Endothelial cell of umbilical vein (primary cell): ENCODE results near the gene FADS2. TPM values are rescaled to one million over a fixed set of nuclear protein-coding genes. Genes with fewer than 3 reads are reported as not detected.
A peak's percentile ranks its signal among the peaks of the same experiment; 100 is the strongest.

Experiments used
- BruUV-seq: library from RNA; stranded (reverse); fragments of 400-500 nt; replicated peaks from 2 replicates; lab custom pipeline; 2021; lab: Mats Ljungman, UMichigan
- CTCF ChIA-PET: fragments of 300-600, 350-600 bp; sonication (Branson Sonifier 250); formaldehyde crosslinking; loops from one replicate; lab custom pipeline; 2021; ENCODE audit warnings: antibody characterized with exemption, inconsistent platforms; lab: Charles Lee
- POLR2A ChIA-PET: fragments of 300-600, 350-600 bp; sonication (Branson Sonifier 250); formaldehyde crosslinking; loops from one replicate; lab custom pipeline; 2021; ENCODE audit warnings: antibody characterized with exemption, inconsistent platforms; lab: Charles Lee
- DNase-seq: peaks from one replicate; pipeline ENCODE4 v3.0.0-alpha.2; 2011; ENCODE audit warnings: low read depth, low spot score
- FAIRE-seq: peaks from 2 replicates; lab custom pipeline; 2011; peaks lifted over from hg19 to GRCh38; lab: Jason Lieb, UNC
- H2AFZ ChIP-seq: 2 replicates; pipeline ENCODE4 v1.6.0; 2012; ENCODE audit warnings: low read depth, low read length, control low read depth, inconsistent platforms
- H3K27ac ChIP-seq: 2 replicates; pipeline ENCODE4 v1.5.1; 2011; ENCODE audit warnings: low read depth, mild to moderate bottlenecking, control low read depth, low read length, moderate library complexity; ENCODE audit not compliant: insufficient read depth
- H3K27me3 ChIP-seq, 2 experiments: 2 replicates each; pipeline versions ENCODE4 v1.6.0 to v1.6.1; 2011; ENCODE audit warnings: low read length in 2 of 2, mixed read lengths in 1 of 2; ENCODE audit not compliant: control insufficient read depth in 2 of 2, insufficient read depth in 2 of 2
- H3K36me3 ChIP-seq, 2 experiments: 2 replicates in 1 of 2; 3 replicates in 1 of 2; pipeline ENCODE4 v1.5.1; 2011; ENCODE audit warnings: low read length in 2 of 2, mild to moderate bottlenecking in 1 of 2, moderate library complexity in 1 of 2; ENCODE audit not compliant: control insufficient read depth in 2 of 2, insufficient read depth in 2 of 2; ENCODE audit errors: extremely low read depth in 1 of 2
- H3K4me1 ChIP-seq: 3 replicates; pipeline ENCODE4 v1.5.1; 2011; ENCODE audit warnings: mild to moderate bottlenecking, low read length; ENCODE audit not compliant: control insufficient read depth, insufficient read depth; ENCODE audit errors: extremely low read depth
- H3K4me2 ChIP-seq: 2 replicates; pipeline ENCODE4 v1.6.1; 2011; ENCODE audit warnings: low read length, control low read depth, mixed read lengths; ENCODE audit not compliant: insufficient read depth
- H3K4me3 ChIP-seq, 3 experiments: fragments of 200-600 bp in 1 of 3; sonication (generic), shearing (Covaris generic) in 1 of 3; replicated peaks in 1 of 3; 2 replicates each; pipeline ENCODE4 v1.5.1; 2011 to 2016; ENCODE audit warnings: control low read depth in 3 of 3, low read length in 3 of 3, mild to moderate bottlenecking in 2 of 3, inconsistent platforms in 1 of 3, low read depth in 1 of 3, moderate library complexity in 1 of 3; ENCODE audit not compliant: insufficient read depth in 1 of 3
- H3K79me2 ChIP-seq: 2 replicates; pipeline ENCODE4 v1.6.0; 2012; ENCODE audit warnings: low read length, inconsistent platforms; ENCODE audit not compliant: control insufficient read depth, insufficient read depth
- H3K9ac ChIP-seq: replicated peaks from 2 replicates; pipeline ENCODE3; 2011; ENCODE audit warnings: low read length, control low read depth; ENCODE audit not compliant: insufficient read depth; ENCODE audit errors: extremely low read depth
- H3K9me1 ChIP-seq: replicated peaks from 3 replicates; pipeline ENCODE4 v1.6.0; 2011; ENCODE audit warnings: mild to moderate bottlenecking, low read length; ENCODE audit not compliant: control insufficient read depth, insufficient read depth; ENCODE audit errors: extremely low read depth
- H3K9me3 ChIP-seq: replicated peaks from 2 replicates; pipeline ENCODE4 v1.5.1; 2012; ENCODE audit warnings: low read length, inconsistent platforms; ENCODE audit not compliant: control insufficient read depth, insufficient read depth
- H4K20me1 ChIP-seq: replicated peaks from 2 replicates; pipeline ENCODE3; 2011; ENCODE audit warnings: mild to moderate bottlenecking, low read length; ENCODE audit not compliant: control insufficient read depth, insufficient read depth; ENCODE audit errors: extremely low read depth
- EZH2 ChIP-seq: IDR thresholded peaks from 2 replicates; pipeline ENCODE4 v1.6.1; 2012; ENCODE audit warnings: borderline replicate concordance, low read depth, mild to moderate bottlenecking, moderate library complexity, low read length, inconsistent platforms; ENCODE audit not compliant: severe bottlenecking
- FOS ChIP-seq: IDR thresholded peaks from 2 replicates; pipeline ENCODE4 v1.6.1; 2011; ENCODE audit warnings: mild to moderate bottlenecking, low read length, moderate library complexity, borderline replicate concordance; ENCODE audit not compliant: insufficient read depth
- GATA2 ChIP-seq: IDR thresholded peaks from 2 replicates; pipeline ENCODE4 v1.7.0; 2011; ENCODE audit warnings: low read depth, mild to moderate bottlenecking, moderate library complexity, mixed read lengths, low read length; ENCODE audit not compliant: insufficient read length, insufficient read depth
- JUN ChIP-seq: IDR thresholded peaks from 2 replicates; pipeline ENCODE4 v1.6.1; 2011; ENCODE audit warnings: borderline replicate concordance, low read depth; ENCODE audit not compliant: insufficient read length, insufficient read depth
- MYC ChIP-seq: IDR thresholded peaks from one replicate; pipeline ENCODE4 v1.6.1; 2011; ENCODE audit warnings: mild to moderate bottlenecking, low read depth, low read length
- POLR2A ChIP-seq: IDR thresholded peaks from 2 replicates; pipeline ENCODE4 v1.6.1; 2012; ENCODE audit warnings: low read depth, mild to moderate bottlenecking, control low read depth, low read length
- POLR2AphosphoS5 ChIP-seq: IDR thresholded peaks from 2 replicates; pipeline ENCODE4 v1.6.1; 2012; ENCODE audit warnings: low read depth, mild to moderate bottlenecking, control low read depth, low read length, moderate library complexity; ENCODE audit not compliant: insufficient read depth
- dilution Hi-C: fragments of 300-500 bp; cut with MboI; formaldehyde crosslinking; loops from one replicate; pipeline ENCODE4 v1.15.0; 2019; ENCODE audit warnings: low sequenced_read_pairs; ENCODE audit not compliant: extremely low pct_ligation_motif_present
- intact Hi-C: fragments of 100-400 bp; cut with micrococcal nuclease; formaldehyde crosslinking; loops from one replicate; pipeline ENCODE4 v1.10.0; 2022
- polyA plus RNA-seq, 4 experiments: library from polyadenylated mRNA; depleted of rRNA in 3 of 4; stranded (reverse) in 3 of 4; unstranded in 1 of 4; fragments of >200 nt; gene quantifications; 2 replicates each; pipeline versions ENCODE4 v1.2.1 to v1.2.3, GENCODE V29; 2011 to 2012; ENCODE audit warnings: missing spikeins in 1 of 4
- total RNA-seq: library from RNA; stranded (reverse); gene quantifications from 2 replicates; pipeline ENCODE4 v1.2.3, GENCODE V29; 2021
- TF ChIP-seq, protein P1 (sequence below): IDR thresholded peaks from 2 replicates; pipeline ENCODE4 v1.6.1; 2011; ENCODE audit not compliant: insufficient read depth, insufficient read length
- TF ChIP-seq, protein P2 (sequence below), 2 donors: IDR thresholded peaks; 1 replicate in 1 of 2; 2 replicates in 1 of 2; pipeline ENCODE4 v1.5.1; 2011; ENCODE audit warnings: low read length in 2 of 2, mild to moderate bottlenecking in 2 of 2, moderate library complexity in 2 of 2, control low read depth in 1 of 2, inconsistent platforms in 1 of 2, low read depth in 1 of 2; ENCODE audit not compliant: insufficient read depth in 1 of 2; ENCODE audit errors: extremely low read depth in 1 of 2

The FADS2 gene
- total and polyA plus RNA-seq, 2 donors (not counting 3 experiments of a cell fraction or from before 2014, with no cell fraction given), result 668 to 898 TPM

DNA sequence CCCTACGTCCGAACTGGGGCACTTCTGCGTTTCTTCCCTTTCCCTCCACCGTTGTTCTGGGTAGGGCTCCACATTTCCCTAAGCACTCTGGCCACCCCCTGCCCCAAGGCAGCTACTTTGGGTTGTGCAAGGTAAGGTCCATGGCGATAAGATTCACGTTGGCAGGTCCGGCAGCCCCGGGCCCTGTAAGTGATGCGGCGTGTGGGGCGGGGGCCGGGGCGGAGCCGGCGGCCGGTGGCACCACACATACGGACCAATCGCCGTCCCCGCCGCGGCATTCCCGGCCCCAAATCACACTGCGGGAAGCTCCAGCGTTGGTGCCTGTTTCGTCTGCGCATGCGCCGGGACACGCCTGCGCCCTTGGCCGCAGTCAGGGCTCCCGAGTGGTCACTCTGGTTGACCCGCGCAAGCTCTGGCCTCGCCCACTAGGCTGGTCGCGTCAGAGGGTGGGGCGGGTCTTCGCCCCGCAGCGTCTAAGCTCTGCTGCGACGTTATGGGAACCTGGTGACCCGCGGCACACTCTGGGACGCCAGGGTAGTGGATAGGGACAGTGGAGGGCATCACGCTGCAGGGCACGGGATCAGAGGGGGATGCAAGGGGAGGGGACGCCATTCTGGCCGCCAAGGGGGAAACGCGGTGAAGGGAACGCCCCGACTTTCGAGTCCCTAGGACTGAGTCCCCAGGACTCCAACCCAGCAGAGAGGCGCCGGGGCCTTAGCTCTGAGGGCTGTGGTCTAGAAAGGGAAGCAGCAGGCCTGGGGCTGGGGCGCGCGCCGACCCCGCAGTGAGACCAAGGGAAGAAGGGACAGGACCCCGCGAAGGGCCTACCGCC is 12.9 kb upstream of the FADS2 start:
- H3K79me2 ChIP-seq, result peaks cover 26% of the 10 kb centered on the region
- no peaks in the 10 kb centered on the region for H4K20me1 ChIP-seq
- intact Hi-C loops, result loop anchor here (1.0 to 5.0 kb wide), 3 partner anchors 18 to 292 kb away; partner anchors contain the start of gene FTH1
- ChIA-PET POLR2A (interaction anchor here (0.8 to 5.0 kb wide), 6 partner anchors 14 to 724 kb away, joined by 3 to 36 read pairs (median 8); partner anchors contain the start of genes FADS2, FEN1 and TMEM258), CTCF (interaction anchor here (1.2 to 5.5 kb wide), 16 partner anchors 10 to 496 kb away, joined by 3 to 56 read pairs (median 5); partner anchors contain the start of genes FADS2, FEN1 and TMEM258)
- FAIRE-seq (peak; percentile 97), DNase-seq (peak; percentile 99)
- peak overlapping the region; percentile 70 for H3K4me2 ChIP-seq
- H3K27me3 ChIP-seq, result no peaks in the 10 kb centered on the region
- H2AFZ ChIP-seq, result peak overlapping the region; percentile 58
- H3K27ac ChIP-seq, result peak overlapping the region; percentile 87
- peak overlapping the region; percentile 56 to 86 (median 62) for H3K4me3 ChIP-seq
- BruUV-seq, result TSS peak; percentile 36
- no peaks in the 10 kb centered on the region for H3K9me1 ChIP-seq
- peaks cover 16% of the 10 kb centered on the region for H3K4me1 ChIP-seq
- no peak for TF ChIP-seq EZH2
- peak; percentile 87 for TF ChIP-seq POLR2A
- TF ChIP-seq, protein P1, sequence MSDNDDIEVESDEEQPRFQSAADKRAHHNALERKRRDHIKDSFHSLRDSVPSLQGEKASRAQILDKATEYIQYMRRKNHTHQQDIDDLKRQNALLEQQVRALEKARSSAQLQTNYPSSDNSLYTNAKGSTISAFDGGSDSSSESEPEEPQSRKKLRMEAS, result no peak
- TF ChIP-seq MYC, result no peak
- no peak for TF ChIP-seq JUN
- TF ChIP-seq FOS, result no peak
- TF ChIP-seq GATA2, result no peak
- peak; percentile 84 for TF ChIP-seq POLR2AphosphoS5
- TF ChIP-seq, protein P2, sequence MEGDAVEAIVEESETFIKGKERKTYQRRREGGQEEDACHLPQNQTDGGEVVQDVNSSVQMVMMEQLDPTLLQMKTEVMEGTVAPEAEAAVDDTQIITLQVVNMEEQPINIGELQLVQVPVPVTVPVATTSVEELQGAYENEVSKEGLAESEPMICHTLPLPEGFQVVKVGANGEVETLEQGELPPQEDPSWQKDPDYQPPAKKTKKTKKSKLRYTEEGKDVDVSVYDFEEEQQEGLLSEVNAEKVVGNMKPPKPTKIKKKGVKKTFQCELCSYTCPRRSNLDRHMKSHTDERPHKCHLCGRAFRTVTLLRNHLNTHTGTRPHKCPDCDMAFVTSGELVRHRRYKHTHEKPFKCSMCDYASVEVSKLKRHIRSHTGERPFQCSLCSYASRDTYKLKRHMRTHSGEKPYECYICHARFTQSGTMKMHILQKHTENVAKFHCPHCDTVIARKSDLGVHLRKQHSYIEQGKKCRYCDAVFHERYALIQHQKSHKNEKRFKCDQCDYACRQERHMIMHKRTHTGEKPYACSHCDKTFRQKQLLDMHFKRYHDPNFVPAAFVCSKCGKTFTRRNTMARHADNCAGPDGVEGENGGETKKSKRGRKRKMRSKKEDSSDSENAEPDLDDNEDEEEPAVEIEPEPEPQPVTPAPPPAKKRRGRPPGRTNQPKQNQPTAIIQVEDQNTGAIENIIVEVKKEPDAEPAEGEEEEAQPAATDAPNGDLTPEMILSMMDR (IDR thresholded peaks at IDR 0.05; ENCODE audit: extremely low read depth in 1 of 2, insufficient read depth in 1 of 2, low read depth in 1 of 2, low read length in 2 of 2), result no peak
- no peaks in the 10 kb centered on the region for H3K9me3 ChIP-seq
- dilution Hi-C loops, result no loop called here
- peak overlapping the region; percentile 91 for H3K9ac ChIP-seq
- H3K36me3 ChIP-seq, result peaks cover 10 to 17% of the 10 kb centered on the region in 2 experiments
